BJ (cell line): ENCODE data around the gene UBAC1. TPM values are rescaled to one million over a fixed set of nuclear protein-coding genes. Genes with fewer than 3 reads are reported as not detected.

Source experiments
- CTCF ChIA-PET: fragments of 350-600 bp; formaldehyde crosslinking; extraction: SDS; loops from one replicate; lab custom pipeline; 2021; ENCODE audit warnings: antibody characterized with exemption, inconsistent platforms; lab: Yijun Ruan, JAX
- POLR2A ChIA-PET: fragments of 300-600 bp; sonication (Branson Sonifier 250); formaldehyde crosslinking; extraction: SDS; loops from one replicate; lab custom pipeline; 2021; ENCODE audit warnings: antibody characterized with exemption; lab: Charles Lee
- DNase-seq: peaks from one replicate; pipeline ENCODE4 v3.0.0-alpha.2; 2011; ENCODE audit warnings: low read depth
- H3K27me3 ChIP-seq: 2 replicates; pipeline ENCODE4 v1.6.0; 2011; ENCODE audit warnings: low read length; ENCODE audit not compliant: control insufficient read depth, insufficient read depth
- H3K36me3 ChIP-seq: 2 replicates; pipeline ENCODE4 v1.5.1; 2011; ENCODE audit warnings: low read length; ENCODE audit not compliant: control insufficient read depth, insufficient read depth
- H3K4me3 ChIP-seq: 2 replicates; pipeline ENCODE4 v1.5.1; 2011; ENCODE audit warnings: low read depth, mild to moderate bottlenecking, control low read depth, low read length
- polyA plus RNA-seq: library from polyadenylated mRNA; depleted of rRNA; stranded (reverse); fragments of >200 nt; gene quantifications from 2 replicates; pipeline ENCODE4 v1.2.3, GENCODE V29; 2011
- TF ChIP-seq, protein P1 (sequence below): IDR thresholded peaks from 2 replicates; pipeline ENCODE4 v1.5.1; 2011; ENCODE audit warnings: low read depth, mild to moderate bottlenecking, control low read depth, inconsistent platforms, low read length, moderate library complexity; ENCODE audit not compliant: insufficient read depth

UBAC1 gene
- polyA plus RNA-seq, 1 experiment = 50.2 TPM

- CTCF ChIA-PET = no interaction called here
- POLR2A ChIA-PET = interaction anchor here (0.7 kb wide), 2 partner anchors 54 to 1450 kb away, joined by 5 to 9 read pairs; partner anchors contain the start of gene UBAC1
- TF ChIP-seq, protein P1, sequence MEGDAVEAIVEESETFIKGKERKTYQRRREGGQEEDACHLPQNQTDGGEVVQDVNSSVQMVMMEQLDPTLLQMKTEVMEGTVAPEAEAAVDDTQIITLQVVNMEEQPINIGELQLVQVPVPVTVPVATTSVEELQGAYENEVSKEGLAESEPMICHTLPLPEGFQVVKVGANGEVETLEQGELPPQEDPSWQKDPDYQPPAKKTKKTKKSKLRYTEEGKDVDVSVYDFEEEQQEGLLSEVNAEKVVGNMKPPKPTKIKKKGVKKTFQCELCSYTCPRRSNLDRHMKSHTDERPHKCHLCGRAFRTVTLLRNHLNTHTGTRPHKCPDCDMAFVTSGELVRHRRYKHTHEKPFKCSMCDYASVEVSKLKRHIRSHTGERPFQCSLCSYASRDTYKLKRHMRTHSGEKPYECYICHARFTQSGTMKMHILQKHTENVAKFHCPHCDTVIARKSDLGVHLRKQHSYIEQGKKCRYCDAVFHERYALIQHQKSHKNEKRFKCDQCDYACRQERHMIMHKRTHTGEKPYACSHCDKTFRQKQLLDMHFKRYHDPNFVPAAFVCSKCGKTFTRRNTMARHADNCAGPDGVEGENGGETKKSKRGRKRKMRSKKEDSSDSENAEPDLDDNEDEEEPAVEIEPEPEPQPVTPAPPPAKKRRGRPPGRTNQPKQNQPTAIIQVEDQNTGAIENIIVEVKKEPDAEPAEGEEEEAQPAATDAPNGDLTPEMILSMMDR = no peak
- peak; percentile 35 for DNase-seq
- Histone ChIP-seq H3K4me3 (peak within 1 kb of the TSS; percentile 74), H3K36me3 (peaks cover 3% of the 10 kb centered on the region; the same call in 1 of the 2 replicates), H3K27me3 (no peaks in the 10 kb centered on the region)
Measured at GRCh38 chr9:135907431-135908092, 53.6 kb downstream of the UBAC1 start, which contains the start of gene CAMSAP1. CAMSAP1 (minus strand) TSS chr9:135907546; CDS start chr9:135907159, 387 bp downstream.

DNA sequence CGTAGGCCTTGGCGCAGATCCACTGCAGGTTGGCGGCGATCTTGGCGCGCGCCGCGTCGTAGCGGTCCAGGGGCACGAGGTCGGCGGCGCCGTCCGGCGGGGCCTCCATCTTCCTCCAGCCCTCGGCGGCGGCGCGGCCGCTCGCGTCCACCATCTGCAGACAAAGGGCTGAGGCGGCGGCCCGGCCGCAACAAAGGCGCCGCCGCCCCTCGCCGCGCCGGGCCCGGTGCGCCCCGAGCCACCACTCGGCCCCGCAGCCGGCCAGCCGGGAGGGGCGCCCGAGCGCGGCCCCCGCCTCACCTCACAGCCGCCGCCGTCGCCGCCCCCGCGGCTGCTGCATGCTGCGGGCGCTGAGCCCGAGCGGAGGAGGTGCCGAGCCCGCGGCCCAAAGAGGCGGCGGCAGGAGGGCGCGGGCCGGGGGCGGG, 54.2 kb downstream of the UBAC1 start:
- Histone ChIP-seq H3K27me3 (no peaks in the 10 kb centered on the region), H3K4me3 (peak overlapping the region; percentile 49), H3K36me3 (peaks cover 3% of the 10 kb centered on the region; the same call in 1 of the 2 replicates)
- CTCF ChIA-PET = no interaction called here
- POLR2A ChIA-PET = interaction anchor here (0.7 kb wide), 2 partner anchors 54 to 1450 kb away, joined by 5 to 9 read pairs; partner anchors contain the start of gene UBAC1
- TF ChIP-seq, protein P1 = no peak
- DNase-seq = no peak

DNA sequence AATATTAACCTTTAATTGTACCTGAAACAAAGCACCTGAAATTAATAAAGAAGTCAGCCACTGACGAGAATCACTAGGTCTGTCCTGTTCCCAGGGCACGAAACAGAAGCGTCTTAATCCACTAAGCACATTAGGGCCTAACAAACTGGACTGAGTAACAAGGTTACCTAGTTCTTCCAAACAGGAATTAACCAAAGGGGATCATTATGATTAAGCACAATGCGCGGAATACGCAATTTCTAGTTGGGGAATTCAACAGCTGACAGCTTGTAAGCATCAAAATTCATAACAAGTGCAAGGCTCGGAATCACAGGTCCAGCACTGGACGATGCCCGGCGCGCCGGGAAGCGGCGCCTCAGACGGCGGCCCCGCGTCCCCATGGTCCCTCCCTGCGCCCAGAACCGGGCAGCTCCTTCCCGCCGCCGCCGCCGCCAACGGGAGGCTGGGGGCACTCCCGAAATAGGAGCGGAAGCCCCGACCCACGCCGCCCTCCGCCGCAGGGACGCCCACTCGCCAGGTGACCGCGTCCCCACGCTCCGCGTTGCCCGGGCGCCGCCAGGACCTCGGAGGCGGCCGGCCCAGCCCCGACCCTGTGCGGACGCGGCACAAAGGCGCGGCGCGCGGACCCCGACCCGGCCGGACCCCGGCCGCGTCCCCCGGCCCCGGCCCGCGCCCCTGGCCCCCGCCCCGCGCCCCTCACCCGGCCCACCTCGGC, 54.7 kb downstream of the UBAC1 start:
- Histone ChIP-seq H3K36me3 (0 out of 2 replicates have a peak, but pooled peaks cover under 1% of the 10 kb centered on the region), H3K4me3 (peak overlapping the region; percentile 49), H3K27me3 (no peaks in the 10 kb centered on the region)
- CTCF ChIA-PET = no interaction called here
- no peak for DNase-seq
- POLR2A ChIA-PET = no interaction called here
- TF ChIP-seq, protein P1 = no peak

GRCh38 chr9:135905380-135906258, 55.6 kb downstream of the UBAC1 start:
- CTCF ChIA-PET = no interaction called here
- Histone ChIP-seq H3K36me3 (no peaks in the 10 kb centered on the region), H3K4me3 (peak overlapping the region; percentile 49; the same call in 1 of the 2 replicates), H3K27me3 (no peaks in the 10 kb centered on the region)
- POLR2A ChIA-PET = no interaction called here
- DNase-seq = no peak
- TF ChIP-seq, protein P1 = no peak
